ENCODE data around the gene FAM181B. TPM values are rescaled to one million over a fixed set of nuclear protein-coding genes. Genes with fewer than 3 reads are reported as not detected.
A peak's percentile ranks its signal among the peaks of the same experiment; 100 is the strongest.

The FAM181B gene
- total RNA-seq, 1 donor from 2014 or later, result not detected

DNA sequence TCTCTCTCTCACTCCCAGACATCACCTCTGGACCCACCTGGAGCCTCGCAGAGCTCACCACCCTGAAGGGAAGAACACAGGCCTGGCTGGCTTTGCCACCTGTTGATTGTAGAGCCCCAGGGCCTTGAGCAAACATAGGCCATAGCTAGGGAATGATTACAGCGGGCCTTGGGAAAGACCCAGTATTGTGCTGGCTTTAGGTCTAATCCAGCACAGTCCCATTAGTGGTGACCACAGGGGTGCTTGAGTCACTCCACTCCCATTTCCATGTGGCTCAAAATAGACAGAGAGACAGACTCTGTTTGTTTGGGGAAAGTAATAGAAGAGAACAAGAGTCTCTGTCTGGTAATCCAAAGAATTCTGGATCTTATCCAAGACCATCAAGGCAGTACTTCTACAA is 42.7 kb upstream of the FAM181B start:
- Mint-ChIP-seq H3K4me1 (no peaks in the 10 kb centered on the region), H3K27ac (no peak overlapping the region), H3K9me3 (peaks cover 23% of the 10 kb centered on the region), H3K4me3 (no peak overlapping the region), H3K27me3 (ENCODE audit: insufficient read depth, low read depth) (peaks cover 5% of the 10 kb centered on the region), H3K36me3 (peaks cover 4% of the 10 kb centered on the region)
- H3F3A ChIP-seq (ENCODE audit: low read depth), result no peaks in the 10 kb centered on the region
- no peak overlapping the region for H2AFZ ChIP-seq (replicated peaks)
- peaks cover 56% of the 10 kb centered on the region for H3K27me3 ChIP-seq
- TF ChIP-seq EZH2phosphoT487 (IDR thresholded peaks at IDR 0.05) (no peak), EZH2 (IDR thresholded peaks at IDR 0.05) (no peak)
- TF ChIP-seq, protein P1, sequence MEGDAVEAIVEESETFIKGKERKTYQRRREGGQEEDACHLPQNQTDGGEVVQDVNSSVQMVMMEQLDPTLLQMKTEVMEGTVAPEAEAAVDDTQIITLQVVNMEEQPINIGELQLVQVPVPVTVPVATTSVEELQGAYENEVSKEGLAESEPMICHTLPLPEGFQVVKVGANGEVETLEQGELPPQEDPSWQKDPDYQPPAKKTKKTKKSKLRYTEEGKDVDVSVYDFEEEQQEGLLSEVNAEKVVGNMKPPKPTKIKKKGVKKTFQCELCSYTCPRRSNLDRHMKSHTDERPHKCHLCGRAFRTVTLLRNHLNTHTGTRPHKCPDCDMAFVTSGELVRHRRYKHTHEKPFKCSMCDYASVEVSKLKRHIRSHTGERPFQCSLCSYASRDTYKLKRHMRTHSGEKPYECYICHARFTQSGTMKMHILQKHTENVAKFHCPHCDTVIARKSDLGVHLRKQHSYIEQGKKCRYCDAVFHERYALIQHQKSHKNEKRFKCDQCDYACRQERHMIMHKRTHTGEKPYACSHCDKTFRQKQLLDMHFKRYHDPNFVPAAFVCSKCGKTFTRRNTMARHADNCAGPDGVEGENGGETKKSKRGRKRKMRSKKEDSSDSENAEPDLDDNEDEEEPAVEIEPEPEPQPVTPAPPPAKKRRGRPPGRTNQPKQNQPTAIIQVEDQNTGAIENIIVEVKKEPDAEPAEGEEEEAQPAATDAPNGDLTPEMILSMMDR (IDR thresholded peaks at IDR 0.05), result no peak
- H3K79me2 ChIP-seq (ENCODE audit: low read depth), result no peaks in the 10 kb centered on the region
- no peak for DNase-seq (ENCODE audit: low spot score)
- H4K20me1 ChIP-seq (ENCODE audit: low read depth), result no peaks in the 10 kb centered on the region
- no peaks in the 10 kb centered on the region for H3K9me3 ChIP-seq (ENCODE audit: low read depth)
- no peak overlapping the region for H3K4me2 ChIP-seq
- H3K4me1 ChIP-seq, result no peaks in the 10 kb centered on the region
- H3K27ac ChIP-seq, result no peak overlapping the region
- no peaks in the 10 kb centered on the region for H3K36me3 ChIP-seq
- no peak overlapping the region for H3K4me3 ChIP-seq
- no peak overlapping the region for H3K9ac ChIP-seq

DNA sequence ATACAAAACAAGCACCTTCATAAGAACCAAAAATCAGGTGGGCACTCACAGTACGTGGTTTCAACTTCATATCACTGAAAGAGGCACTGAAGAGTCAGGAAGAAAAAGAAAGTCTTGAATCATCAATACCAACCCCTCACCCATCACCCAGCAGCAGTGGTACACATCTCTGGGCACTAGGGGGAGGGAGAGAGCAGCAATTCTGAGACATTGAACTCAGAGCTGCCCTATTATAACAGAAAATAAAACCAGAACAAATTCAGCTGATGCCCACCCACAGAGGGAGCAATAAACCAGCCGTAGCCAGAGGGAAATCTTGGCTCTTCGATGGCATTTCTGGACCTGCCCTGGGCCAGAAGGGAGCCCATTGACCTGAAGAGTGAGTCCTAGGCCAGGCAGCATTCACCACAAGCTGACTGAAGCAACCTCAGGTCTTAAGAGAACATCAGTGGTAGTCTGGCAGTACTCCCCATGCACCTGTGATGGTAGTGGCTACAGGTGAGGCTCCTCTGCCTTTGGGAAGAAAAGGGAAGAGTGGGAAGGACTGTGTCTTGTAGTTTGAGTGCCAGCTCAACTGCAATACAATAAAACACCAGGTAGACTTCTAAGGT is 42.2 kb upstream of the FAM181B start:
- Histone ChIP-seq H4K20me1 (ENCODE audit: low read depth) (no peaks in the 10 kb centered on the region), H2AFZ (replicated peaks) (no peak overlapping the region), H3K27ac (no peak overlapping the region), H3K9ac (no peak overlapping the region), H3F3A (ENCODE audit: low read depth) (no peaks in the 10 kb centered on the region), H3K4me2 (no peak overlapping the region), H3K36me3 (no peaks in the 10 kb centered on the region), H3K4me3 (no peak overlapping the region), H3K27me3 (peaks cover 56% of the 10 kb centered on the region), H3K9me3 (ENCODE audit: low read depth) (no peaks in the 10 kb centered on the region), H3K79me2 (ENCODE audit: low read depth) (no peaks in the 10 kb centered on the region), H3K4me1 (no peaks in the 10 kb centered on the region)
- peaks cover 22% of the 10 kb centered on the region for H3K9me3 Mint-ChIP-seq
- TF ChIP-seq, protein P1 (IDR thresholded peaks at IDR 0.05), result peak; percentile 70
- TF ChIP-seq EZH2phosphoT487 (IDR thresholded peaks at IDR 0.05) (no peak), EZH2 (IDR thresholded peaks at IDR 0.05) (no peak)
- peaks cover 5% of the 10 kb centered on the region for H3K27me3 Mint-ChIP-seq (ENCODE audit: insufficient read depth, low read depth)
- peak; percentile 59 for DNase-seq (ENCODE audit: low spot score)
- H3K27ac Mint-ChIP-seq, result no peak overlapping the region
- H3K4me1 Mint-ChIP-seq, result no peaks in the 10 kb centered on the region
- H3K4me3 Mint-ChIP-seq, result no peak overlapping the region
- H3K36me3 Mint-ChIP-seq, result peaks cover 4% of the 10 kb centered on the region

DNA sequence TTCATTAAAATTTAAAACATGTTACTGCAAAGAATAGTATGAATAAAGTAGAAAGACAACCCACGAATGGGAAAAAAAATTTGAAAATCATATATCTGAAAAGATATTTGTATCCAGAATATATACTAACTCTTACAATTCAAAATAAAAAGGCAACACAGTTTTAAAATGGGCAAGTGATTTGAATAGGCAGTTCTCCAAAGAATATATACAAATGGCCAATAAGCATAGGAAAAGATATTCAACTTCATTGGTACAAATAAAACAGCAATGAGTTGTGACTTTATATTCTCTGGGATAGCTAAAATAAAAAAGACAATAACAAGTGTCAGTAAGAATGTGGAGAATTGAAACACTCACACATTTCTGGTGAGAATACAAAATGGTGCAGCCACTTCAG is 41.6 kb upstream of the FAM181B start:
- H3K9ac ChIP-seq, result no peak overlapping the region
- H3K27me3 ChIP-seq, result peaks cover 56% of the 10 kb centered on the region
- Mint-ChIP-seq H3K4me1 (no peaks in the 10 kb centered on the region), H3K9me3 (peaks cover 22% of the 10 kb centered on the region), H3K4me3 (no peak overlapping the region), H3K27me3 (ENCODE audit: insufficient read depth, low read depth) (peaks cover 5% of the 10 kb centered on the region), H3K36me3 (peaks cover 4% of the 10 kb centered on the region), H3K27ac (no peak overlapping the region)
- no peaks in the 10 kb centered on the region for H3K9me3 ChIP-seq (ENCODE audit: low read depth)
- H2AFZ ChIP-seq (replicated peaks), result no peak overlapping the region
- H3K79me2 ChIP-seq (ENCODE audit: low read depth), result no peaks in the 10 kb centered on the region
- TF ChIP-seq EZH2 (IDR thresholded peaks at IDR 0.05), result no peak
- TF ChIP-seq EZH2phosphoT487 (IDR thresholded peaks at IDR 0.05), result no peak
- TF ChIP-seq, protein P1 (IDR thresholded peaks at IDR 0.05), result no peak
- no peak overlapping the region for H3K27ac ChIP-seq
- DNase-seq (ENCODE audit: low spot score), result no peak
- H3K36me3 ChIP-seq, result no peaks in the 10 kb centered on the region
- H3K4me3 ChIP-seq, result no peak overlapping the region
- H3F3A ChIP-seq (ENCODE audit: low read depth), result no peaks in the 10 kb centered on the region
- H4K20me1 ChIP-seq (ENCODE audit: low read depth), result no peaks in the 10 kb centered on the region
- H3K4me1 ChIP-seq, result no peaks in the 10 kb centered on the region
- no peak overlapping the region for H3K4me2 ChIP-seq

Data from neural progenitor cell (in vitro differentiated cells).